ENCODE measurements around the gene RLF. TPM values are rescaled to one million over a fixed set of nuclear protein-coding genes. Genes with fewer than 3 reads are reported as not detected.

Gene RLF
- total and polyA plus RNA-seq, 9 of the 15 experiments (the other 6 are each of a cell fraction or from before 2014, with no cell fraction given) = 3.6 to 35.0 (median 21.2) TPM

GRCh38 chr1:40161888-40162397, 756 bp downstream of the RLF start:
- peak in 1 of 4 experiments; percentile 18 for DNase-seq (ENCODE audit: extremely low read depth in 1 of 4, low spot score in 3 of 4)
- peak overlapping the region; percentile 94 for H3K4me3 ChIP-seq
- peak overlapping the region; percentile 89 for H3K27ac ChIP-seq (ENCODE audit: extremely low read depth, low read depth, low read length)
- H3K27me3 ChIP-seq (ENCODE audit: control insufficient read depth in 2 of 2, insufficient read depth in 2 of 2, low read length in 2 of 2) = no peaks in the 10 kb centered on the region
- H2AFZ ChIP-seq (ENCODE audit: low read depth, low read length) = peak overlapping the region; percentile 100; the same call in 1 of the 2 replicates
- H3K9ac ChIP-seq (ENCODE audit: insufficient read depth in 1 of 2, low read depth in 2 of 2, low read length in 2 of 2) = peak overlapping the region; percentile 94 to 98
- H3K9me3 ChIP-seq (replicated peaks; ENCODE audit: control insufficient read depth, insufficient read depth, low read depth, low read length) = no peaks in the 10 kb centered on the region
- FAIRE-seq = no peak
- peak overlapping the region; percentile 99 for H3K4me2 ChIP-seq (ENCODE audit: insufficient read depth, low read length)
- H4K20me1 ChIP-seq (replicated peaks; ENCODE audit: control insufficient read depth, insufficient read depth, low read length) = peaks cover 42% of the 10 kb centered on the region
- no peaks in the 10 kb centered on the region for H3K9me1 ChIP-seq (ENCODE audit: control insufficient read depth, insufficient read depth, low read length)
- POLR2A ChIA-PET = interaction anchor here (0.7 to 3.3 kb wide), 14 partner anchors 9 to 156 kb away, joined by 3 to 20 read pairs (median 4); no protein-coding TSS in a partner anchor
- in situ Hi-C loops (cut with MboI) (no loop called here), intact Hi-C loops (cut with micrococcal nuclease) (loop anchor here (2.0 kb wide), 2 partner anchors 21 to 97 kb away; partner anchors contain the start of gene ZMPSTE24)
- H3K4me1 ChIP-seq (replicated peaks in 1 of 2; ENCODE audit: control insufficient read depth in 2 of 2, insufficient read depth in 2 of 2, low read length in 2 of 2) = peaks cover 4 to 25% of the 10 kb centered on the region in 2 experiments
- 0 out of 3 replicates have a peak, but pooled peaks have one; percentile 5 for ATAC-seq
- no TSS peak for BruUV-seq (replicated peaks)
- CTCF ChIA-PET (ENCODE audit: low intra/inter-chr PET ratio) = no interaction called here
- H3K36me3 ChIP-seq (ENCODE audit: control insufficient read depth, insufficient read depth, low read length) = peaks cover 5% of the 10 kb centered on the region; the same call in 1 of the 3 replicates
- peaks cover 63% of the 10 kb centered on the region for H3K79me2 ChIP-seq (ENCODE audit: control insufficient read depth, insufficient read depth, low read length)
- WGBS (ENCODE audit: insufficient coverage, low coverage, missing lambda C conversion rate) = 2% methylated on average over 16 of the region's 16 CpGs
- TF ChIP-seq U2AF2 (optimal IDR thresholded peaks at IDR 0.05; ENCODE audit: low read depth, low read length) (no peak), E2F6 (IDR thresholded peaks at IDR 0.05; ENCODE audit: borderline replicate concordance in 1 of 2, extremely low read depth in 1 of 2, insufficient read depth in 1 of 2, insufficient read length in 1 of 2, low read depth in 1 of 2, low read length in 1 of 2, poor library complexity in 1 of 2, severe bottlenecking in 1 of 2) (no peak), SMARCE1 (IDR thresholded peaks at IDR 0.05) (peak; percentile 32; the same call in 1 of the 2 replicates), HDAC1 (IDR thresholded peaks at IDR 0.05) (peak in 1 of 2 experiments; percentile 36; a peak in 1 of 4 replicates), FUS (optimal IDR thresholded peaks at IDR 0.05; ENCODE audit: low read depth, low read length) (no peak), CBFA2T3 (IDR thresholded peaks at IDR 0.05) (no peak), ZNF764 (CRISPR knock-in tag; IDR thresholded peaks at IDR 0.05; ENCODE audit: low read depth) (no peak), ZNF232 (CRISPR knock-in tag; IDR thresholded peaks at IDR 0.05) (no peak), ZNF717 (CRISPR knock-in tag; IDR thresholded peaks at IDR 0.05) (no peak), ARID3A (IDR thresholded peaks at IDR 0.05; ENCODE audit: borderline replicate concordance, low read depth, low read length) (no peak), TAL1 (IDR thresholded peaks at IDR 0.05) (no peak), BMI1 (IDR thresholded peaks at IDR 0.05; ENCODE audit: low read length) (no peak), NR2C2 (CRISPR knock-in tag; IDR thresholded peaks at IDR 0.05) (0 out of 2 replicates have a peak, but pooled peaks have one; percentile 4), NR2C2 (tag; IDR thresholded peaks at IDR 0.05) (no peak), SMAD3 (CRISPR knock-in tag; conservative IDR thresholded peaks at IDR 0.05) (no peak), MAZ (CRISPR knock-in tag; conservative IDR thresholded peaks at IDR 0.05 in 1 of 2, IDR thresholded peaks at IDR 0.05 in 1 of 2) (peak in 1 of 2 experiments; percentile 32; a peak in 1 of 4 replicates)
- TF ChIP-seq, protein P1, sequence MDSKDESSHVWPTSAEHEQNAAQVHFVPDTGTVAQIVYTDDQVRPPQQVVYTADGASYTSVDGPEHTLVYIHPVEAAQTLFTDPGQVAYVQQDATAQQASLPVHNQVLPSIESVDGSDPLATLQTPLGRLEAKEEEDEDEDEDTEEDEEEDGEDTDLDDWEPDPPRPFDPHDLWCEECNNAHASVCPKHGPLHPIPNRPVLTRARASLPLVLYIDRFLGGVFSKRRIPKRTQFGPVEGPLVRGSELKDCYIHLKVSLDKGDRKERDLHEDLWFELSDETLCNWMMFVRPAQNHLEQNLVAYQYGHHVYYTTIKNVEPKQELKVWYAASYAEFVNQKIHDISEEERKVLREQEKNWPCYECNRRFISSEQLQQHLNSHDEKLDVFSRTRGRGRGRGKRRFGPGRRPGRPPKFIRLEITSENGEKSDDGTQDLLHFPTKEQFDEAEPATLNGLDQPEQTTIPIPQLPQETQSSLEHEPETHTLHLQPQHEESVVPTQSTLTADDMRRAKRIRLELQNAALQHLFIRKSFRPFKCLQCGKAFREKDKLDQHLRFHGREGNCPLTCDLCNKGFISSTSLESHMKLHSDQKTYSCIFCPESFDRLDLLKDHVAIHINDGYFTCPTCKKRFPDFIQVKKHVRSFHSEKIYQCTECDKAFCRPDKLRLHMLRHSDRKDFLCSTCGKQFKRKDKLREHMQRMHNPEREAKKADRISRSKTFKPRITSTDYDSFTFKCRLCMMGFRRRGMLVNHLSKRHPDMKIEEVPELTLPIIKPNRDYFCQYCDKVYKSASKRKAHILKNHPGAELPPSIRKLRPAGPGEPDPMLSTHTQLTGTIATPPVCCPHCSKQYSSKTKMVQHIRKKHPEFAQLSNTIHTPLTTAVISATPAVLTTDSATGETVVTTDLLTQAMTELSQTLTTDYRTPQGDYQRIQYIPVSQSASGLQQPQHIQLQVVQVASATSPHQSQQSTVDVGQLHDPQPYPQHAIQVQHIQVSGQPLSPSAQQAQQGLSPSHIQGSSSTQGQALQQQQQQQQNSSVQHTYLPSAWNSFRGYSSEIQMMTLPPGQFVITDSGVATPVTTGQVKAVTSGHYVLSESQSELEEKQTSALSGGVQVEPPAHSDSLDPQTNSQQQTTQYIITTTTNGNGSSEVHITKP (IDR thresholded peaks at IDR 0.05; ENCODE audit: partially characterized antibody) = no peak
